HFFc6 (cell line): ENCODE results near the gene CRYAA. TPM values are rescaled to one million over a fixed set of nuclear protein-coding genes. Genes with fewer than 3 reads are reported as not detected.

ENCODE experiments used
- DNase-seq: peaks from one replicate; pipeline ENCODE4 v3.0.0-alpha.2; 2018
- H3K27ac Mint-ChIP-seq: 2 replicates; pipeline ENCODE4 v1.8.0; 2020; ENCODE audit warnings: mild to moderate bottlenecking, mixed read lengths
- H3K27me3 Mint-ChIP-seq: 2 replicates; pipeline ENCODE4 v1.8.0; 2021; ENCODE audit warnings: mild to moderate bottlenecking, moderate library complexity, mixed read lengths; ENCODE audit not compliant: insufficient read depth
- H3K36me3 Mint-ChIP-seq: 2 replicates; pipeline ENCODE4 v1.8.0; 2021; ENCODE audit warnings: low read depth, mixed read lengths
- H3K4me1 Mint-ChIP-seq: 2 replicates; pipeline ENCODE4 v1.8.0; 2020; ENCODE audit warnings: low read depth, mixed read lengths
- H3K4me3 Mint-ChIP-seq: 2 replicates; pipeline ENCODE4 v1.8.0; 2020; ENCODE audit warnings: mild to moderate bottlenecking, moderate library complexity, mixed read lengths
- H3K9me3 Mint-ChIP-seq: 2 replicates; pipeline ENCODE4 v1.8.0; 2020; ENCODE audit warnings: mild to moderate bottlenecking, mixed read lengths
- CTCF ChIP-seq: fragments of 200-600 bp; sonication (generic); IDR thresholded peaks from 2 replicates; pipeline ENCODE4 v1.5.0; 2021; ENCODE audit warnings: antibody characterized with exemption, mild to moderate bottlenecking
- total RNA-seq, 6 experiments: library from RNA; stranded (reverse); fragmentation: NEBNext Ultra II Directional; extraction: Animal tissue kit (Norgen Biotek cat#: 25700); gene quantifications; 2 replicates in 1 of 6; 3 replicates in 5 of 6; pipeline ENCODE4 v1.2.3, GENCODE V29; 2021

Gene CRYAA
- total RNA-seq, 6 experiments from 2014 or later: not detected

- no peak overlapping the region for H3K27ac Mint-ChIP-seq
- peak; percentile 61 for DNase-seq
- peaks cover 50% of the 10 kb centered on the region for H3K27me3 Mint-ChIP-seq
These were observed 25.0 kb downstream of the CRYAA start for GRCh38 chr21:43193651-43194302.

GRCh38 chr21:43194303-43195120 lies 25.7 kb downstream of the CRYAA start:
- no peak overlapping the region for H3K27ac Mint-ChIP-seq
- H3K9me3 Mint-ChIP-seq: peaks cover 10% of the 10 kb centered on the region; the same call in 1 of the 2 replicates

More at GRCh38 chr21:43193651-43194302, 25.0 kb downstream of the CRYAA start:
- Mint-ChIP-seq H3K36me3 (no peaks in the 10 kb centered on the region), H3K4me1 (peaks cover 16% of the 10 kb centered on the region), H3K9me3 (peaks cover 10% of the 10 kb centered on the region; the same call in 1 of the 2 replicates), H3K4me3 (no peak overlapping the region)
- TF ChIP-seq CTCF: no peak

GRCh38 chr21:43195121-43196021 lies 26.6 kb downstream of the CRYAA start:
- H3K27ac Mint-ChIP-seq: no peak overlapping the region
- peaks cover 16% of the 10 kb centered on the region for H3K4me1 Mint-ChIP-seq
- no peak for DNase-seq
- H3K9me3 Mint-ChIP-seq: peaks cover 10% of the 10 kb centered on the region; the same call in 1 of the 2 replicates
- peaks cover 40% of the 10 kb centered on the region for H3K27me3 Mint-ChIP-seq
- no peak overlapping the region for H3K4me3 Mint-ChIP-seq
- no peak for TF ChIP-seq CTCF
- H3K36me3 Mint-ChIP-seq: no peaks in the 10 kb centered on the region

More at GRCh38 chr21:43194303-43195120, 25.7 kb downstream of the CRYAA start:
- peaks cover 16% of the 10 kb centered on the region for H3K4me1 Mint-ChIP-seq
- no peak for TF ChIP-seq CTCF
- no peaks in the 10 kb centered on the region for H3K36me3 Mint-ChIP-seq
- no peak overlapping the region for H3K4me3 Mint-ChIP-seq
- DNase-seq: no peak
- H3K27me3 Mint-ChIP-seq: peaks cover 45% of the 10 kb centered on the region

- Mint-ChIP-seq H3K9me3 (peaks cover 20% of the 10 kb centered on the region), H3K27ac (no peak overlapping the region), H3K4me1 (peaks cover 16% of the 10 kb centered on the region), H3K27me3 (peaks cover 32% of the 10 kb centered on the region), H3K4me3 (no peak overlapping the region), H3K36me3 (peaks cover 3% of the 10 kb centered on the region; the same call in 1 of the 2 replicates)
- TF ChIP-seq CTCF: no peak
- DNase-seq: no peak
These were observed 28.0 kb downstream of the CRYAA start for GRCh38 chr21:43196826-43197225.

- Mint-ChIP-seq H3K9me3 (peaks cover 30% of the 10 kb centered on the region), H3K4me1 (peaks cover 12% of the 10 kb centered on the region), H3K36me3 (peaks cover 6% of the 10 kb centered on the region; the same call in 1 of the 2 replicates), H3K4me3 (no peak overlapping the region), H3K27ac (no peak overlapping the region), H3K27me3 (peaks cover 20% of the 10 kb centered on the region)
- no peak for DNase-seq
- TF ChIP-seq CTCF: no peak
These were observed 29.6 kb downstream of the CRYAA start for GRCh38 chr21:43198376-43198775.
